GM06990 (cell line): ENCODE data around the gene KCTD18.

Experiments used
- DNase-seq: peaks from one replicate; pipeline ENCODE4 v3.0.0-alpha.2; 2011; ENCODE audit not compliant: insufficient read length; ENCODE audit errors: extremely low read depth
- H3K27me3 ChIP-seq: replicated peaks from 2 replicates; pipeline ENCODE4 v1.6.0; 2011; ENCODE audit warnings: low read length; ENCODE audit not compliant: control insufficient read depth, insufficient read depth
- H3K36me3 ChIP-seq: 2 replicates; pipeline ENCODE4 v1.5.1; 2011; ENCODE audit warnings: low read length; ENCODE audit not compliant: control insufficient read depth, insufficient read depth
- H3K4me3 ChIP-seq: replicated peaks from 2 replicates; pipeline ENCODE4 v1.5.1; 2011; ENCODE audit warnings: low read depth, mild to moderate bottlenecking, control low read depth, low read length
- TF ChIP-seq, protein P1 (sequence below): IDR thresholded peaks from 2 replicates; pipeline ENCODE4 v1.5.1; 2011; ENCODE audit warnings: low read length, control low read depth, mild to moderate bottlenecking, inconsistent platforms; ENCODE audit not compliant: insufficient read depth, poor library complexity, severe bottlenecking

The KCTD18 gene

DNA sequence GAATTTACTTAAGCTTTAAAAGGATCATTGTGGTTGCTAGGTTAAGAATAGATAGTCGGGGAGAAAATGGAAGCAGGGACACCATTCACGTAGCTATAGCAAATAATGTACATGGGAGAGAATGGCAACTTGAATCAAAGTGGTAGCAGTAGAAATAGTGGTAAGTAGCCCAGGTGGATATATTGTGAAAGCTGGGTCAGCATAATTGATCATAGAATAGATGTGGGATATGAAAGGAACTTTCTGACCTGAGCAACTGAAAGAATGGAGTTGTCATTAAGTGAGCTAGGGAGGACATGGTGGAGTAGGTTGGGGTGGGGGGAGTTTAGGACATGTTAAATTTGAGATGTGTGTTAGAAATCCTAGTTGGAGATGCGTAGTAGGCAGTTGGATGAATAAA lies 18.4 kb upstream of the KCTD18 start:
- TF ChIP-seq, protein P1, sequence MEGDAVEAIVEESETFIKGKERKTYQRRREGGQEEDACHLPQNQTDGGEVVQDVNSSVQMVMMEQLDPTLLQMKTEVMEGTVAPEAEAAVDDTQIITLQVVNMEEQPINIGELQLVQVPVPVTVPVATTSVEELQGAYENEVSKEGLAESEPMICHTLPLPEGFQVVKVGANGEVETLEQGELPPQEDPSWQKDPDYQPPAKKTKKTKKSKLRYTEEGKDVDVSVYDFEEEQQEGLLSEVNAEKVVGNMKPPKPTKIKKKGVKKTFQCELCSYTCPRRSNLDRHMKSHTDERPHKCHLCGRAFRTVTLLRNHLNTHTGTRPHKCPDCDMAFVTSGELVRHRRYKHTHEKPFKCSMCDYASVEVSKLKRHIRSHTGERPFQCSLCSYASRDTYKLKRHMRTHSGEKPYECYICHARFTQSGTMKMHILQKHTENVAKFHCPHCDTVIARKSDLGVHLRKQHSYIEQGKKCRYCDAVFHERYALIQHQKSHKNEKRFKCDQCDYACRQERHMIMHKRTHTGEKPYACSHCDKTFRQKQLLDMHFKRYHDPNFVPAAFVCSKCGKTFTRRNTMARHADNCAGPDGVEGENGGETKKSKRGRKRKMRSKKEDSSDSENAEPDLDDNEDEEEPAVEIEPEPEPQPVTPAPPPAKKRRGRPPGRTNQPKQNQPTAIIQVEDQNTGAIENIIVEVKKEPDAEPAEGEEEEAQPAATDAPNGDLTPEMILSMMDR, result no peak
- Histone ChIP-seq H3K36me3 (no peaks in the 10 kb centered on the region), H3K4me3 (no peak overlapping the region), H3K27me3 (no peaks in the 10 kb centered on the region)
- DNase-seq, result no peak

DNA sequence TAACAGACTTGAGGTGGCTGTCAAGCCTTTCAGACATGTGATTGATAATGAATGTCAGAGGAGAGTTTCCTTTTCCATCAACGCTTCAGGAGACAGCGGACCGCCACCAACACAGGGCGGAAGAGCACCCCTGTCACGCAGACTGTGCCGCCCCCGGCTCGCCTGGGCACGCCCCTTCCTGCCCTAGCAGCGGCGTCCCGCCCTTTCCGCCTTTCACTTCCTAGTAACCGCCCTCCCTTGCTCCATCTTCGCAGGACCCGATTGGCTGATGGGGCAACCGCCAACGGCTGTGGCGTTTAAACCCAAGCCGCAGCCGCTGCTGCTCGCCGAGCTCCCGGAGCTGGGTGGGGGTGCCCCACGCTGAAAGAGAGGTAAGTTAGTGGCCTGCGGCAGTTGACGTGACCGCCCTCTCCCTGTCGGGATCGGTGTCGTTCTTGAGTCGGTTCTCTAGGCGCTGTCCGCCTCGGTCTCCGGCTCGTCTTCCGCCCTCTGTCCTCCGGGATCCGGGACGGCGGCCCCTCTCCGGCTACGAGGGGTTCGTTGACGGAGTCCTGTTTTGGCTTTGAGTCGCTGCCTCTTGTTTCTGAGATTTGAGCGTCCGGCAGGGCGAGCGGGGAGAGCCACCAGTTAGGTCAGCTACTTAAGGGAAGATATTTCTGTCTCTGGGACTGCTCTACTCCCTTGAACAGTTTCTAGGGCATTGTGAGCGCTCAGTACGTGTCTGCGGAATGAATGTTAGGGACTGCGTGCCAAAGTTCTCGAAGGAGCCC lies 16.2 kb upstream of the KCTD18 start, which contains the start of gene SGO2:
TSS of gene SGO2 (plus strand) at position 326 of the 770 bp plus-strand sequence. CDS start 6,769 bp downstream, outside the sequence.
- Histone ChIP-seq H3K27me3 (no peaks in the 10 kb centered on the region), H3K4me3 (peak within 1 kb of the TSS; percentile 70), H3K36me3 (no peaks in the 10 kb centered on the region)
- TF ChIP-seq, protein P1, result no peak
- peak; percentile 97 for DNase-seq

DNA sequence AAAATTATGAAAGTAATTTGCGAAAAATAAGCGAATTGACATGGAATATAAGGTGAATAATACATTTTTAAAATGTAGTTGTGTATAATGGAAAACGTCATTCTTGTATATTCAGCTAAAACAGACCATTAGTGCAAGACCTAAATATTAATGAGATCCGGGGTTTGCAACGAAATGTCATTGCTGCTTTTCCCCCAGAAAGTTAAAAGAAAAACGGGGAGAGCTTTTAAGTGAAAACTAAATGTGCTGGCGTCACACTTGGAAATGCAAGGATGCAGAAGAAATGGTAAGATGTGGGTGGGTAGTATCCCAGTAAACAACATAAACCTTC lies 15.6 kb upstream of the KCTD18 start:
- Histone ChIP-seq H3K4me3 (peak overlapping the region; percentile 70), H3K36me3 (no peaks in the 10 kb centered on the region), H3K27me3 (no peaks in the 10 kb centered on the region)
- TF ChIP-seq, protein P1, result no peak
- no peak for DNase-seq

DNA sequence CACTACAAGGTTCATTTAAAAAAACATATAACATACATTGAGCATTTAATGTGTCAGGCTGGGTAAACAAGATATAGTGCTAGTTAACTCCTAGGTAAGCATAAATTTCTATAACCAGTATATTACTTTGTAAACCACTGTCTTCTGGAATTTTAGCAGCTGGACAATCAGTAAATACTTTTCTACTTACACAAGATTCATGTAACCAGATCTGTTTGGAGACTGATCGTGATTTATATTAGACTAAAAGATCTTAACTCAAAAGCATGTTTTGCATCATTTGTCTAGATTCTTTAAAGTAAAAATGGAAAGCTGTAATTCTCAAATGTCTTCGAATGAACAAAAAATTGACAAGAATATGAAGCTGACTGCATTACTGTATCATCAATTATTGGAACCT lies 15.2 kb upstream of the KCTD18 start:
- Histone ChIP-seq H3K36me3 (no peaks in the 10 kb centered on the region), H3K27me3 (no peaks in the 10 kb centered on the region), H3K4me3 (no peak overlapping the region)
- TF ChIP-seq, protein P1, result no peak
- DNase-seq, result no peak

GRCh38 chr2:200523604-200524003 lies 13.7 kb upstream of the KCTD18 start:
- DNase-seq, result no peak
- H3K27me3 ChIP-seq, result no peaks in the 10 kb centered on the region
- TF ChIP-seq, protein P1, result no peak
- H3K36me3 ChIP-seq, result no peaks in the 10 kb centered on the region
- H3K4me3 ChIP-seq, result no peak overlapping the region
